K562 (cell line): ENCODE results near the gene POLE2. TPM values are rescaled to one million over a fixed set of nuclear protein-coding genes. Genes with fewer than 3 reads are reported as not detected.
A peak's percentile ranks its signal among the peaks of the same experiment; 100 is the strongest.

Experiments used
- BRF2 ChIP-seq: IDR thresholded peaks from 3 replicates; pipeline ENCODE4 v1.6.1; 2011; ENCODE audit warnings: borderline replicate concordance, mild to moderate bottlenecking; ENCODE audit not compliant: insufficient read length, insufficient read depth
- CREM ChIP-seq: IDR thresholded peaks from 2 replicates; pipeline ENCODE4 v1.6.1; 2014; ENCODE audit warnings: antibody characterized with exemption, low read depth
- DNMT1 ChIP-seq: fragments of 450-650 bp; IDR thresholded peaks from 2 replicates; pipeline ENCODE4 v1.6.1; 2016; ENCODE audit warnings: antibody characterized with exemption, mild to moderate bottlenecking
- GABPA ChIP-seq: fragments of 200-800 bp; sonication (Bioruptor generic); conservative IDR thresholded peaks from 2 replicates; pipeline ENCODE4 v1.6.1; 2016; ENCODE audit warnings: low read depth, missing genetic modification characterization, missing compliant biosample characterization
- MTF1 ChIP-seq: fragments of 250-450 bp; sonication (Bioruptor Pico); IDR thresholded peaks from 2 replicates; pipeline ENCODE4 v1.9.0; 2021; ENCODE audit warnings: moderate library complexity, mild to moderate bottlenecking, inconsistent platforms, borderline replicate concordance
- PCBP1 ChIP-seq: fragments of 200-400 bp; formaldehyde crosslinking; IDR thresholded peaks from 2 replicates; pipeline ENCODE4 v1.6.1; 2018; ENCODE audit warnings: mild to moderate bottlenecking, low read depth, low read length; ENCODE audit not compliant: poor library complexity, severe bottlenecking
- POU5F1 ChIP-seq: fragments of 150-350 bp; IDR thresholded peaks from 2 replicates; pipeline ENCODE4 v1.6.1; 2014; ENCODE audit warnings: borderline replicate concordance, low read length, low read depth, mild to moderate bottlenecking; ENCODE audit not compliant: partially characterized antibody
- RAD51 ChIP-seq: fragments of 450-650 bp; IDR thresholded peaks from 2 replicates; pipeline ENCODE4 v1.7.1; 2016; ENCODE audit warnings: low read depth, mild to moderate bottlenecking, borderline replicate concordance
- REST ChIP-seq, 2 experiments: fragments of 450-650 bp; formaldehyde crosslinking in 1 of 2; IDR thresholded peaks; 2 replicates each; pipeline versions ENCODE4 v1.4.0 to v1.6.1; 2014 to 2020; ENCODE audit warnings: mild to moderate bottlenecking in 2 of 2, borderline replicate concordance in 1 of 2, low read depth in 1 of 2
- SIN3B ChIP-seq: fragments of 450-650 bp; IDR thresholded peaks from 2 replicates; pipeline ENCODE4 v1.6.1; 2017; ENCODE audit warnings: low read depth, mild to moderate bottlenecking, moderate library complexity
- SMC3 ChIP-seq: conservative IDR thresholded peaks from 2 replicates; pipeline ENCODE4 v1.6.1; 2011; ENCODE audit warnings: low read depth, low read length, improper control_type of control experiment; ENCODE audit not compliant: insufficient read depth
- SOX6 ChIP-seq: fragments of 450-650 bp; IDR thresholded peaks from 2 replicates; pipeline ENCODE4 v1.6.1; 2014; ENCODE audit warnings: mild to moderate bottlenecking
- SREBF2 ChIP-seq: sonication (generic); formaldehyde crosslinking; IDR thresholded peaks from 2 replicates; pipeline ENCODE4 v1.4.0; 2020; ENCODE audit warnings: mild to moderate bottlenecking, missing genetic modification reagents
- SRSF3 ChIP-seq: fragments of 200-400 bp; formaldehyde crosslinking; IDR thresholded peaks from 2 replicates; pipeline ENCODE4 v1.6.1; 2016; ENCODE audit warnings: mild to moderate bottlenecking, low read length, moderate library complexity; ENCODE audit not compliant: insufficient read depth
- WHSC1 ChIP-seq: IDR thresholded peaks from one replicate; pipeline ENCODE4 v1.6.1; 2012; ENCODE audit warnings: low read length, control low read depth, inconsistent platforms
- ZEB2 ChIP-seq: fragments of 450-650 bp; IDR thresholded peaks from 2 replicates; pipeline ENCODE4 v1.6.1; 2016
- ZNF324 ChIP-seq: fragments of 250-450 bp; sonication (Bioruptor Pico); IDR thresholded peaks from 2 replicates; pipeline ENCODE4 v1.4.0; 2020; ENCODE audit warnings: mild to moderate bottlenecking
- ZNF668 ChIP-seq: fragments of 250-450 bp; sonication (Bioruptor Pico); IDR thresholded peaks from 2 replicates; pipeline ENCODE4 v1.8.0; 2022; ENCODE audit warnings: mild to moderate bottlenecking, inconsistent platforms
- polyA plus RNA-seq, 8 experiments: library from polyadenylated mRNA; depleted of rRNA in 4 of 8; stranded (reverse) in 5 of 8; unstranded in 3 of 8; fragments of >200 nt; fragmentation: Nextera tagmentation in 2 of 8; fragmentation: Illumina TruSeq in 1 of 8; extraction: Ambion mirVana in 2 of 8; extraction: Trizol in 1 of 8; gene quantifications; 2 replicates each; pipeline versions ENCODE4 v1.2.1 to v1.2.3, GENCODE V29; 2011 to 2014; ENCODE audit warnings: inconsistent platforms in 1 of 8, missing spikeins in 1 of 8
- total RNA-seq, 7 experiments: library from RNA; depleted of rRNA in 6 of 7; stranded (reverse); fragments of >200 nt in 6 of 7; fragmentation: Illumina TruSeq in 2 of 7; extraction: Trizol in 2 of 7; gene quantifications; 2 replicates each; pipeline versions ENCODE4 v1.2.1 to v1.2.3, GENCODE V29; 2011 to 2021; ENCODE audit warnings: low replicate concordance in 1 of 7

Gene POLE2
- total and polyA plus RNA-seq, 9 of the 15 experiments (the other 6 are each of a cell fraction or from before 2014, with no cell fraction given): 30.7 to 78.4 (median 55.4) TPM

DNA sequence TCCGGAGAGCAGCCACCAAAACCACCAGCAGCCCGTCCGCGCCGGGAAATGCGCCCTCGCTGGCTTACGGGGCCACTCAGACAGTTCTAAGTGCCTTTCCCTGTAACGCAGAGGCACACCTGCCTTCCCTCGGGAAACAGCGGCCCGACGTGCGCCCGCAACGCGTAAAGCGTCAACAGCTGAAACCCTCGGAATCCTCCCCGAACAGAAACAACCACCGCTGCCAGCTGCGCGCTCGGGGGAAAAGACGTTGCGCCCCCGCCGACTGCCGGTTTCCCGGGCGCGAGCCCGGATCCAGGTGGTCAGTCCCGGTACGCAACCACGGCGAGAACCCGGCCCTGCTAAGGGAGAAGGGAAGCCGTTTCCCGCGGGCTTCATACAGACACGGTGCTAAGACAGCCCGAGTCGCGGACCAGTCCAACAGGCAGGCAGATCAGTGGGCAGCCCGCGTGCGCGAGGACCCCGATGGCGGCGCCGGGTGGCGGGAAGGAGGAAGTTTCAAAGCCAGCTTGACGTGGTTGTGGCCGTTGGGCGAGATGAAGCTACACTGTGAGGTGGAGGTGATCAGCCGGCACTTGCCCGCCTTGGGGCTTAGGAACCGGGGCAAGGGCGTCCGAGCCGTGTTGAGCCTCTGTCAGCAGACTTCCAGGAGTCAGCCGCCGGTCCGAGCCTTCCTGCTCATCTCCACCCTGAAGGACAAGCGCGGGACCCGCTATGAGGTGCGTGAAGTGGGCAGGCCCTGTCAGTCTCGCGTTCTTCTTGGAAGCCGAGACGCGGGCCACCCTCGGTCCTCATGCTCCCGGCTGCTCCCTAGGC, 89.3 kb downstream of the POLE2 start, which contains the start of gene LRR1 (continued):
- no peak for TF ChIP-seq REST (IDR thresholded peaks at IDR 0.05; ENCODE audit: borderline replicate concordance)
- TF ChIP-seq REST (CRISPR knock-in tag; IDR thresholded peaks at IDR 0.05; ENCODE audit: low read depth): no peak
- TF ChIP-seq CREM: peak; percentile 46; the same call in 1 of the 2 replicates
- no peak for TF ChIP-seq MTF1 (CRISPR knock-in tag)
- TF ChIP-seq DNMT1: no peak
- no peak for TF ChIP-seq SMC3
- TF ChIP-seq POU5F1: no peak
- TF ChIP-seq RAD51: no peak
- no peak for TF ChIP-seq SOX6
- TF ChIP-seq ZEB2: no peak
- peak; percentile 30 for TF ChIP-seq PCBP1
- TF ChIP-seq ZNF324 (CRISPR knock-in tag): no peak
- TF ChIP-seq ZNF668 (CRISPR knock-in tag): no peak
- TF ChIP-seq SRSF3: no peak
- no peak for TF ChIP-seq WHSC1
- no peak for TF ChIP-seq BRF2
- peak; percentile 57; the same call in 1 of the 2 replicates for TF ChIP-seq SIN3B
- peak; percentile 26; the same call in 1 of the 2 replicates for TF ChIP-seq GABPA (tag)
- TF ChIP-seq SREBF2 (CRISPR knock-in tag): no peak
